WTC11 (cell line): ENCODE results near the gene FOXO3. TPM values are rescaled to one million over a fixed set of nuclear protein-coding genes. Genes with fewer than 3 reads are reported as not detected.

Experiments used
- ATAC-seq: fragments of 200-7000 bp; cut with Tn5 transposase; 2 replicates; pipeline ENCODE4 v1.10.0; 2021; ENCODE audit warnings: mild to moderate bottlenecking, moderate library complexity
- CTCF ChIA-PET: fragments of 300-600 bp; sonication (Branson Sonifier 250); formaldehyde crosslinking; loops from one replicate; lab custom pipeline; 2021; ENCODE audit warnings: antibody characterized with exemption; lab: Charles Lee
- POLR2A ChIA-PET: fragments of 350-600 bp; sonication (Branson Sonifier 250); formaldehyde crosslinking; loops from one replicate; lab custom pipeline; 2021; ENCODE audit warnings: antibody characterized with exemption; lab: Charles Lee
- DNase-seq: peaks from one replicate; pipeline ENCODE4 v3.0.0; 2021; ENCODE audit warnings: low spot score
- H3K27ac Mint-ChIP-seq: 2 replicates; pipeline ENCODE4 v1.8.0; 2021; ENCODE audit warnings: mixed read lengths
- H3K27me3 Mint-ChIP-seq: 2 replicates; pipeline ENCODE4 v1.8.0; 2021; ENCODE audit warnings: low read depth, mild to moderate bottlenecking, moderate library complexity, mixed read lengths
- H3K36me3 Mint-ChIP-seq: 2 replicates; pipeline ENCODE4 v1.8.0; 2021; ENCODE audit warnings: mixed read lengths
- H3K4me1 Mint-ChIP-seq: 2 replicates; pipeline ENCODE4 v1.8.0; 2022; ENCODE audit warnings: mixed read lengths
- H3K4me3 Mint-ChIP-seq: 2 replicates; pipeline ENCODE4 v1.8.0; 2021; ENCODE audit warnings: mild to moderate bottlenecking, moderate library complexity, mixed read lengths
- H3K9me3 Mint-ChIP-seq: 2 replicates; pipeline ENCODE4 v1.8.0; 2021; ENCODE audit warnings: mixed read lengths
- ATF1 ChIP-seq: sonication (generic); formaldehyde crosslinking; IDR thresholded peaks from 2 replicates; pipeline ENCODE4 v1.8.1; 2023; ENCODE audit warnings: mild to moderate bottlenecking, moderate library complexity, missing genetic modification reagents
- FOXJ3 ChIP-seq: sonication (generic); formaldehyde crosslinking; IDR thresholded peaks from 2 replicates; pipeline ENCODE4 v1.9.0; 2021; ENCODE audit warnings: missing genetic modification reagents, mild to moderate bottlenecking, borderline replicate concordance
- FOXK1 ChIP-seq: sonication (generic); formaldehyde crosslinking; IDR thresholded peaks from 2 replicates; pipeline ENCODE4 v1.8.0; 2022; ENCODE audit warnings: mild to moderate bottlenecking, moderate library complexity, missing genetic modification reagents
- GABPB1 ChIP-seq: sonication (generic); formaldehyde crosslinking; IDR thresholded peaks from 2 replicates; pipeline ENCODE4 v1.8.1; 2023; ENCODE audit warnings: mild to moderate bottlenecking, missing genetic modification reagents
- GTF2I ChIP-seq: fragments of 250-450 bp; sonication (Bioruptor Pico); conservative IDR thresholded peaks from 2 replicates; pipeline ENCODE4 v1.4.0; 2021; ENCODE audit warnings: mild to moderate bottlenecking
- IRF2 ChIP-seq: sonication (generic); formaldehyde crosslinking; IDR thresholded peaks from 2 replicates; pipeline ENCODE4 v1.8.0; 2022; ENCODE audit warnings: low read depth, missing genetic modification reagents, borderline replicate concordance
- JUN ChIP-seq: sonication (generic); formaldehyde crosslinking; IDR thresholded peaks from 2 replicates; pipeline ENCODE4 v1.8.0; 2023; ENCODE audit warnings: mild to moderate bottlenecking, missing genetic modification reagents
- OVOL2 ChIP-seq: fragments of 250-450 bp; sonication (Bioruptor Pico); IDR thresholded peaks from 2 replicates; pipeline ENCODE4 v1.9.0; 2021; ENCODE audit warnings: mild to moderate bottlenecking, borderline replicate concordance
- PRRX2 ChIP-seq: fragments of 250-450 bp; sonication (Bioruptor Pico); IDR thresholded peaks from 2 replicates; pipeline ENCODE4 v1.8.0; 2021; ENCODE audit warnings: mild to moderate bottlenecking
- SP1 ChIP-seq: sonication (generic); formaldehyde crosslinking; conservative IDR thresholded peaks from 2 replicates; pipeline ENCODE4 v1.8.1; 2022; ENCODE audit warnings: missing genetic modification reagents
- TCF7 ChIP-seq: sonication (generic); formaldehyde crosslinking; IDR thresholded peaks from 2 replicates; pipeline ENCODE4 v1.8.0; 2022; ENCODE audit warnings: mild to moderate bottlenecking, low read depth, missing genetic modification reagents, moderate library complexity
- ZNF416 ChIP-seq: fragments of 250-450 bp; sonication (Bioruptor Pico); IDR thresholded peaks from 2 replicates; pipeline ENCODE4 v1.9.0; 2021; ENCODE audit warnings: mild to moderate bottlenecking, inconsistent platforms
- total RNA-seq: library from RNA; stranded (reverse); gene quantifications from 3 replicates; pipeline ENCODE4 v1.2.3, GENCODE V29; 2021
- TF ChIP-seq, protein P1 (sequence below): sonication (generic); formaldehyde crosslinking; IDR thresholded peaks from 2 replicates; pipeline ENCODE4 v1.8.0; 2022; ENCODE audit warnings: mild to moderate bottlenecking, missing genetic modification reagents
- TF ChIP-seq, protein P2 (sequence below): sonication (generic); formaldehyde crosslinking; IDR thresholded peaks from 2 replicates; pipeline ENCODE4 v1.8.1; 2022; ENCODE audit warnings: mild to moderate bottlenecking, moderate library complexity, missing genetic modification reagents
- TF ChIP-seq, protein P3 (sequence below): fragments of 250-450 bp; sonication (Bioruptor Pico); IDR thresholded peaks from 2 replicates; pipeline ENCODE4 v1.9.0; 2021; ENCODE audit warnings: moderate library complexity, mild to moderate bottlenecking, inconsistent platforms, borderline replicate concordance
- TF ChIP-seq, protein P4 (sequence below): sonication (generic); formaldehyde crosslinking; IDR thresholded peaks from 2 replicates; pipeline ENCODE4 v1.8.0; 2023; ENCODE audit warnings: missing genetic modification reagents
- TF ChIP-seq, protein P5 (sequence below): sonication (generic); formaldehyde crosslinking; IDR thresholded peaks from 2 replicates; pipeline ENCODE4 v1.8.1; 2022; ENCODE audit warnings: low read depth, mild to moderate bottlenecking, moderate library complexity, missing genetic modification reagents, borderline replicate concordance
- TF ChIP-seq, protein P6 (sequence below): sonication (generic); formaldehyde crosslinking; IDR thresholded peaks from 2 replicates; pipeline ENCODE4 v1.8.1; 2022; ENCODE audit warnings: missing genetic modification reagents, borderline replicate concordance
- TF ChIP-seq, protein P7 (sequence below): sonication (generic); formaldehyde crosslinking; IDR thresholded peaks from 2 replicates; pipeline ENCODE4 v1.8.1; 2023; ENCODE audit warnings: mild to moderate bottlenecking, missing genetic modification reagents, moderate library complexity
- TF ChIP-seq, protein P8 (sequence below): sonication (generic); formaldehyde crosslinking; IDR thresholded peaks from 2 replicates; pipeline ENCODE4 v1.8.1; 2023; ENCODE audit warnings: mild to moderate bottlenecking, missing genetic modification reagents, moderate library complexity
- TF ChIP-seq, protein P9 (sequence below): sonication (generic); formaldehyde crosslinking; IDR thresholded peaks from 2 replicates; pipeline ENCODE4 v1.8.1; 2023; ENCODE audit warnings: mild to moderate bottlenecking, missing genetic modification reagents

The FOXO3 gene
- total RNA-seq, 1 experiment from 2014 or later: 15.6 TPM

DNA sequence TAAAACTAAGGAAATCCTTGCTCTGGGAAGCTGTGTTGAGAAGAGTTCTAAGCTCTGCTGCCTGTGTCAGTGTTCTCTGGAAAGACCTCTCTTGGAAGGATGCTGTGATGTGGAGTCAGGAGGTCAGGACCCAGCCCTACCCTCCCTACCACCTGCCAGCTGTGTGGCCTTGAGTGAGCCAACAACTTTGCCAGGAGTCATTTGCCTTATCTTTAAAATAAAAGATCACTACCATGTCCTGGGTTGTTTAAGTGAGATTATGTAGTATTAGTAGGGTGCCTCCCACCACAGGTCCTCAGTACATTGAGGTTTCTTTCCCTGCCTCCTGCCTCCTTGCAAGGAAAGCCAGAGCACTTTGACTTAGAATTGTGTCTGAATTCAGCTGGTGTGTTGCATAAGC lies 64.9 kb downstream of the FOXO3 start:
- POLR2A ChIA-PET: no interaction called here
- Mint-ChIP-seq H3K4me1 (peaks cover 62% of the 10 kb centered on the region), H3K27me3 (no peaks in the 10 kb centered on the region)
- no peak for TF ChIP-seq PRRX2 (CRISPR knock-in tag)
- TF ChIP-seq, protein P1, sequence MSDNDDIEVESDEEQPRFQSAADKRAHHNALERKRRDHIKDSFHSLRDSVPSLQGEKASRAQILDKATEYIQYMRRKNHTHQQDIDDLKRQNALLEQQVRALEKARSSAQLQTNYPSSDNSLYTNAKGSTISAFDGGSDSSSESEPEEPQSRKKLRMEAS: no peak
- TF ChIP-seq, all 79 proteins: peak for 0
- H3K4me3 Mint-ChIP-seq: no peak overlapping the region
- DNase-seq: no peak
- ATAC-seq: no peak
- 0 out of 2 replicates have a peak overlapping the region, but pooled peaks have one; percentile 23 for H3K27ac Mint-ChIP-seq
- H3K36me3 Mint-ChIP-seq: no peaks in the 10 kb centered on the region
- CTCF ChIA-PET: no interaction called here
- no peaks in the 10 kb centered on the region for H3K9me3 Mint-ChIP-seq

DNA sequence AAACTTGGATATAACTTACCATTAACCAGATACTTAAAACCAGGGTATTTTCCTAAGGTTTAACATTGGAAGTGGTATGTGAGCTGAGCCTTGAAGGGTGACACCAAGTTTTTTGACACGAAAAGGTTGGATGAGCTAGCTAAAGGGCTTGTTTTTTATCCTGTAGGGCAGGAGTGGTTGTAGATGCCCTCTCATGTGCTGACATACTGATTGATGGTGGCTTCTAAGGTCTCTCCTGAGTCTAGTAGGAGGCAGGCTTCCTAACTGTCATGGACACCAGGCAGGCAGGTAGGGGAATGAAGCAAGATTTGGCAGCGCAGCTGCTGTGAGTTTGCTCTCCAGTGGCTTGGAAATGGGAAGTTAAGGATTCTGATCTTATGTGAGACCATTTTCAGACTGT lies 66.1 kb downstream of the FOXO3 start:
- Mint-ChIP-seq H3K4me1 (peaks cover 63% of the 10 kb centered on the region), H3K27ac (peak overlapping the region; percentile 30; the same call in 1 of the 2 replicates), H3K36me3 (no peaks in the 10 kb centered on the region), H3K4me3 (no peak overlapping the region), H3K9me3 (no peaks in the 10 kb centered on the region), H3K27me3 (no peaks in the 10 kb centered on the region)
- POLR2A ChIA-PET: no interaction called here
- CTCF ChIA-PET: no interaction called here
- ATAC-seq (no peak), DNase-seq (no peak)
- TF ChIP-seq FOXK1 (CRISPR knock-in tag) (no peak), TCF7 (no peak), ZNF416 (CRISPR knock-in tag) (no peak), ATF1 (CRISPR knock-in tag) (no peak), FOXJ3 (CRISPR knock-in tag) (no peak), GABPB1 (CRISPR knock-in tag) (no peak), IRF2 (CRISPR knock-in tag) (no peak), GTF2I (CRISPR knock-in tag) (no peak), SP1 (CRISPR knock-in tag) (no peak), JUN (no peak), OVOL2 (CRISPR knock-in tag) (no peak)
- TF ChIP-seq, protein P2, sequence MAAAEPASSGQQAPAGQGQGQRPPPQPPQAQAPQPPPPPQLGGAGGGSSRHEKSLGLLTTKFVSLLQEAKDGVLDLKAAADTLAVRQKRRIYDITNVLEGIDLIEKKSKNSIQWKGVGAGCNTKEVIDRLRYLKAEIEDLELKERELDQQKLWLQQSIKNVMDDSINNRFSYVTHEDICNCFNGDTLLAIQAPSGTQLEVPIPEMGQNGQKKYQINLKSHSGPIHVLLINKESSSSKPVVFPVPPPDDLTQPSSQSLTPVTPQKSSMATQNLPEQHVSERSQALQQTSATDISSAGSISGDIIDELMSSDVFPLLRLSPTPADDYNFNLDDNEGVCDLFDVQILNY (CRISPR knock-in tag): no peak
- TF ChIP-seq, protein P3, sequence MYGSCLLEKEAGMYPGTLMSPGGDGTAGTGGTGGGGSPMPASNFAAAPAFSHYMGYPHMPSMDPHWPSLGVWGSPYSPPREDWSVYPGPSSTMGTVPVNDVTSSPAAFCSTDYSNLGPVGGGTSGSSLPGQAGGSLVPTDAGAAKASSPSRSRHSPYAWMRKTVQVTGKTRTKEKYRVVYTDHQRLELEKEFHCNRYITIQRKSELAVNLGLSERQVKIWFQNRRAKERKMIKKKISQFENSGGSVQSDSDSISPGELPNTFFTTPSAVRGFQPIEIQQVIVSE (CRISPR knock-in tag): no peak
- TF ChIP-seq, protein P4, sequence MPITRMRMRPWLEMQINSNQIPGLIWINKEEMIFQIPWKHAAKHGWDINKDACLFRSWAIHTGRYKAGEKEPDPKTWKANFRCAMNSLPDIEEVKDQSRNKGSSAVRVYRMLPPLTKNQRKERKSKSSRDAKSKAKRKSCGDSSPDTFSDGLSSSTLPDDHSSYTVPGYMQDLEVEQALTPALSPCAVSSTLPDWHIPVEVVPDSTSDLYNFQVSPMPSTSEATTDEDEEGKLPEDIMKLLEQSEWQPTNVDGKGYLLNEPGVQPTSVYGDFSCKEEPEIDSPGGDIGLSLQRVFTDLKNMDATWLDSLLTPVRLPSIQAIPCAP: no peak
- TF ChIP-seq, protein P5, sequence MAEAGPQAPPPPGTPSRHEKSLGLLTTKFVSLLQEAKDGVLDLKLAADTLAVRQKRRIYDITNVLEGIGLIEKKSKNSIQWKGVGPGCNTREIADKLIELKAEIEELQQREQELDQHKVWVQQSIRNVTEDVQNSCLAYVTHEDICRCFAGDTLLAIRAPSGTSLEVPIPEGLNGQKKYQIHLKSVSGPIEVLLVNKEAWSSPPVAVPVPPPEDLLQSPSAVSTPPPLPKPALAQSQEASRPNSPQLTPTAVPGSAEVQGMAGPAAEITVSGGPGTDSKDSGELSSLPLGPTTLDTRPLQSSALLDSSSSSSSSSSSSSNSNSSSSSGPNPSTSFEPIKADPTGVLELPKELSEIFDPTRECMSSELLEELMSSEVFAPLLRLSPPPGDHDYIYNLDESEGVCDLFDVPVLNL (CRISPR knock-in tag): no peak
- TF ChIP-seq, protein P6, sequence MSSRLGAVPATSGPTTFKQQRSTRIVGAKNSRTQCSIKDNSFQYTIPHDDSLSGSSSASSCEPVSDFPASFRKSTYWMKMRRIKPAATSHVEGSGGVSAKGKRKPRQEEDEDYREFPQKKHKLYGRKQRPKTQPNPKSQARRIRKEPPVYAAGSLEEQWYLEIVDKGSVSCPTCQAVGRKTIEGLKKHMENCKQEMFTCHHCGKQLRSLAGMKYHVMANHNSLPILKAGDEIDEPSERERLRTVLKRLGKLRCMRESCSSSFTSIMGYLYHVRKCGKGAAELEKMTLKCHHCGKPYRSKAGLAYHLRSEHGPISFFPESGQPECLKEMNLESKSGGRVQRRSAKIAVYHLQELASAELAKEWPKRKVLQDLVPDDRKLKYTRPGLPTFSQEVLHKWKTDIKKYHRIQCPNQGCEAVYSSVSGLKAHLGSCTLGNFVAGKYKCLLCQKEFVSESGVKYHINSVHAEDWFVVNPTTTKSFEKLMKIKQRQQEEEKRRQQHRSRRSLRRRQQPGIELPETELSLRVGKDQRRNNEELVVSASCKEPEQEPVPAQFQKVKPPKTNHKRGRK (CRISPR knock-in tag): no peak
- TF ChIP-seq, protein P7, sequence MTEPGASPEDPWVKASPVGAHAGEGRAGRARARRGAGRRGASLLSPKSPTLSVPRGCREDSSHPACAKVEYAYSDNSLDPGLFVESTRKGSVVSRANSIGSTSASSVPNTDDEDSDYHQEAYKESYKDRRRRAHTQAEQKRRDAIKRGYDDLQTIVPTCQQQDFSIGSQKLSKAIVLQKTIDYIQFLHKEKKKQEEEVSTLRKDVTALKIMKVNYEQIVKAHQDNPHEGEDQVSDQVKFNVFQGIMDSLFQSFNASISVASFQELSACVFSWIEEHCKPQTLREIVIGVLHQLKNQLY: no peak
- TF ChIP-seq, protein P8, sequence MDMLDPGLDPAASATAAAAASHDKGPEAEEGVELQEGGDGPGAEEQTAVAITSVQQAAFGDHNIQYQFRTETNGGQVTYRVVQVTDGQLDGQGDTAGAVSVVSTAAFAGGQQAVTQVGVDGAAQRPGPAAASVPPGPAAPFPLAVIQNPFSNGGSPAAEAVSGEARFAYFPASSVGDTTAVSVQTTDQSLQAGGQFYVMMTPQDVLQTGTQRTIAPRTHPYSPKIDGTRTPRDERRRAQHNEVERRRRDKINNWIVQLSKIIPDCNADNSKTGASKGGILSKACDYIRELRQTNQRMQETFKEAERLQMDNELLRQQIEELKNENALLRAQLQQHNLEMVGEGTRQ (CRISPR knock-in tag): no peak
- TF ChIP-seq, protein P9, sequence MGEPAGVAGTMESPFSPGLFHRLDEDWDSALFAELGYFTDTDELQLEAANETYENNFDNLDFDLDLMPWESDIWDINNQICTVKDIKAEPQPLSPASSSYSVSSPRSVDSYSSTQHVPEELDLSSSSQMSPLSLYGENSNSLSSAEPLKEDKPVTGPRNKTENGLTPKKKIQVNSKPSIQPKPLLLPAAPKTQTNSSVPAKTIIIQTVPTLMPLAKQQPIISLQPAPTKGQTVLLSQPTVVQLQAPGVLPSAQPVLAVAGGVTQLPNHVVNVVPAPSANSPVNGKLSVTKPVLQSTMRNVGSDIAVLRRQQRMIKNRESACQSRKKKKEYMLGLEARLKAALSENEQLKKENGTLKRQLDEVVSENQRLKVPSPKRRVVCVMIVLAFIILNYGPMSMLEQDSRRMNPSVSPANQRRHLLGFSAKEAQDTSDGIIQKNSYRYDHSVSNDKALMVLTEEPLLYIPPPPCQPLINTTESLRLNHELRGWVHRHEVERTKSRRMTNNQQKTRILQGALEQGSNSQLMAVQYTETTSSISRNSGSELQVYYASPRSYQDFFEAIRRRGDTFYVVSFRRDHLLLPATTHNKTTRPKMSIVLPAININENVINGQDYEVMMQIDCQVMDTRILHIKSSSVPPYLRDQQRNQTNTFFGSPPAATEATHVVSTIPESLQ: no peak
